Lower leg skin (tissue), 4 donors: ENCODE results near the gene EXOC7. TPM values are rescaled to one million over a fixed set of nuclear protein-coding genes. Genes with fewer than 3 reads are reported as not detected.

Experiments used
- DNase-seq, 2 donors: peaks; one replicate each; pipeline ENCODE4 v3.0.0-alpha.2; 2019; ENCODE audit warnings: low spot score in 2 of 2
- H3K4me3 ChIP-seq: fragments of 200-600 bp; sonication (generic); 2 replicates; pipeline ENCODE4 v1.5.1; 2017; ENCODE audit warnings: mild to moderate bottlenecking, low read depth; ENCODE audit not compliant: poor library complexity, severe bottlenecking
- POLR2A ChIP-seq, 2 donors: fragments of 450-650 bp; IDR thresholded peaks; one replicate each; pipeline ENCODE4 v1.6.1; 2016 to 2017; ENCODE audit warnings: antibody characterized with exemption in 2 of 2, mild to moderate bottlenecking in 1 of 2, moderate library complexity in 1 of 2
- WGBS, 2 donors: methylation state at CpG; one replicate each; pipeline ENCODE4 v1.1.5; 2018; 5-methylcytosine and 5-hydroxymethylcytosine counted together
- intact Hi-C: fragments of 100-400 bp; cut with DNase I; formaldehyde crosslinking; loops from one replicate; pipeline ENCODE4 v1.15.0; 2023; ENCODE audit warnings: low total_unique reads
- total RNA-seq, 4 donors: library from RNA; depleted of rRNA; stranded (reverse); fragments of >200 nt; gene quantifications; one replicate each; pipeline ENCODE4 v1.1.0, GENCODE V29; 2016
- TF ChIP-seq, protein P1 (sequence below), 3 donors: fragments of 450-650 bp; IDR thresholded peaks; one replicate each; pipeline ENCODE4 v1.5.1; 2016; ENCODE audit warnings: antibody characterized with exemption in 3 of 3, mild to moderate bottlenecking in 3 of 3, moderate library complexity in 2 of 3

Gene EXOC7
- total RNA-seq, 4 donors from 2014 or later = 52.5 to 78.4 (median 72.3) TPM

DNA sequence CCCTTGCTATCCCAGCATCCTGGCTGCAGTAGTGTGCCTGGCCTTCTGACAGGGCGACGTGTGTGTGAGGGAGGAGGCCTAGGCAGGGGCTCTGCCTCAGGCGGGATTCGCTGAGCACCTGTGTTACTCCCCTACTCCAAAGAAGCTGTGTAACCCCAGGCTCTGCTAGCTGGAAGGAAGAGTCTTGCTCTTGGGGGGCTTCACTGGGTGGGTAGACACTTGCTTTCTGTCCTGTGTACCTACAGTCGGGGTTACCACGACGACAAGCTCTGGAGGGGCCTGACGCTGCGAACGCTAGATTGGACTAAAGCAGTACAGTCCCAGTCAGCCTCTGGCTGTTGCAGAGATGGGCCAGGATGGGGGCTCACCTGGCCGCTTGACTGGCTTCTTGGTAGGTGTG is 9.5 kb downstream of the EXOC7 start:
- no peak overlapping the region for H3K4me3 ChIP-seq
- peak in 1 of 2 donors; percentile 5 for DNase-seq
- intact Hi-C loops = no loop called here
- WGBS, 2 donors = 86 to 90% methylated on average over 11 of the region's 11 CpGs
- no peak for TF ChIP-seq POLR2A (IDR thresholded peaks at IDR 0.05)
- TF ChIP-seq, protein P1, sequence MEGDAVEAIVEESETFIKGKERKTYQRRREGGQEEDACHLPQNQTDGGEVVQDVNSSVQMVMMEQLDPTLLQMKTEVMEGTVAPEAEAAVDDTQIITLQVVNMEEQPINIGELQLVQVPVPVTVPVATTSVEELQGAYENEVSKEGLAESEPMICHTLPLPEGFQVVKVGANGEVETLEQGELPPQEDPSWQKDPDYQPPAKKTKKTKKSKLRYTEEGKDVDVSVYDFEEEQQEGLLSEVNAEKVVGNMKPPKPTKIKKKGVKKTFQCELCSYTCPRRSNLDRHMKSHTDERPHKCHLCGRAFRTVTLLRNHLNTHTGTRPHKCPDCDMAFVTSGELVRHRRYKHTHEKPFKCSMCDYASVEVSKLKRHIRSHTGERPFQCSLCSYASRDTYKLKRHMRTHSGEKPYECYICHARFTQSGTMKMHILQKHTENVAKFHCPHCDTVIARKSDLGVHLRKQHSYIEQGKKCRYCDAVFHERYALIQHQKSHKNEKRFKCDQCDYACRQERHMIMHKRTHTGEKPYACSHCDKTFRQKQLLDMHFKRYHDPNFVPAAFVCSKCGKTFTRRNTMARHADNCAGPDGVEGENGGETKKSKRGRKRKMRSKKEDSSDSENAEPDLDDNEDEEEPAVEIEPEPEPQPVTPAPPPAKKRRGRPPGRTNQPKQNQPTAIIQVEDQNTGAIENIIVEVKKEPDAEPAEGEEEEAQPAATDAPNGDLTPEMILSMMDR (IDR thresholded peaks at IDR 0.05) = no peak

GRCh38 chr17:76092526-76093413 is 10.8 kb downstream of the EXOC7 start:
- no peak overlapping the region for H3K4me3 ChIP-seq
- no peak for DNase-seq
- TF ChIP-seq, protein P1 (IDR thresholded peaks at IDR 0.05) = no peak
- TF ChIP-seq POLR2A (IDR thresholded peaks at IDR 0.05) = no peak
- intact Hi-C loops = no loop called here
- 92 to 93% methylated on average over 20 of the region's 20 CpGs for WGBS, 2 donors

- H3K4me3 ChIP-seq = no peak overlapping the region
- intact Hi-C loops = no loop called here
- TF ChIP-seq POLR2A (IDR thresholded peaks at IDR 0.05) = no peak
- TF ChIP-seq, protein P1 (IDR thresholded peaks at IDR 0.05) = no peak
- WGBS, 2 donors = 82% methylated on average over 22 to 23 of the region's 23 CpGs
- peak in 1 of 2 donors; percentile 7 for DNase-seq
Observed at GRCh38 chr17:76091526-76092286, 11.9 kb downstream of the EXOC7 start.

DNA sequence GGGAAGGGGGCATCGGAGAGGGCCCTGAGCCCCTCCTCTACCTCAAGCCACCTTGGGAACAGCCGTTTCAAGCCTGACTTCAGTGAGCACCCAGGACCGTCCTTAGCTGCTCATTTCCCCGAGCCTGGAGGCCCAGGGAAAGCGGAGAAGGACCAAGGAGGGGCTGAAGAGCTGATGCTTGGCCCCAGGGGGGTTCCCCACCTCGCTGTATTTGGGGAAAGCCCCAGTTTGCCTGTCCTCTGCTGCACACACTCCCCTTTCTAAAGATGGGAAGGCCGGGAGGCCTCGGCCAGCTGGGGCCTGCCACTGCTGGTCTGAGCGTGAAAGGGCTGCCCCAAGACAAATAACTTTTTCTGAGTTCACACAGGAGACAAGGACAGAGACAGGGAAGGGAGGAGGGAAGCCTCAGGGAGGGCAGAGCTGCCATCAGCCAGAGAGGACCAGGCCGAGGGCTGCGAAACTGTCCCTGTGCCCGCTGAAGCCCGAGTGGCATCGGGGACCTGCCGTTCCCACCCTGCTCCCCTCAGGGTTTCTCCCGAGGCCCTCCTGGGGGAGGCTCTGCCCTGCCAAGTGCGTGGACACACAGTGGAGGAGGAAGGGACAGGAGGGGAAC is 13.0 kb downstream of the EXOC7 start:
- WGBS, 2 donors = 81 to 88% methylated on average over 17 of the region's 17 CpGs

More for the DNA sequence above, 13.0 kb downstream of the EXOC7 start:
- no peak for TF ChIP-seq POLR2A (IDR thresholded peaks at IDR 0.05)
- TF ChIP-seq, protein P1 (IDR thresholded peaks at IDR 0.05) = no peak
- H3K4me3 ChIP-seq = no peak overlapping the region
- intact Hi-C loops = no loop called here
- peak in 1 of 2 donors; percentile 11 for DNase-seq
